AG09319 (cell line): ENCODE results near the gene EML6.

Source experiments
- DNase-seq: peaks from one replicate; pipeline ENCODE4 v3.0.0-alpha.2; 2010; ENCODE audit warnings: low read depth; ENCODE audit errors: extremely low read depth
- CTCF ChIP-seq: IDR thresholded peaks from 2 replicates; pipeline ENCODE4 v1.5.1; 2011; ENCODE audit warnings: low read depth, mild to moderate bottlenecking, inconsistent platforms, low read length, moderate library complexity

Gene EML6

GRCh38 chr2:54912305-54912704 is 188.8 kb downstream of the EML6 start:
- no peak for TF ChIP-seq CTCF

GRCh38 chr2:54912893-54913292 is 189.4 kb downstream of the EML6 start:
- no peak for TF ChIP-seq CTCF
- no peak for DNase-seq

More at GRCh38 chr2:54912305-54912704, 188.8 kb downstream of the EML6 start:
- no peak for DNase-seq

GRCh38 chr2:54914637-54915036 is 191.2 kb downstream of the EML6 start:
- no peak for DNase-seq

GRCh38 chr2:54915101-54915500 is 191.6 kb downstream of the EML6 start:
- DNase-seq = no peak
- TF ChIP-seq CTCF = no peak

More at GRCh38 chr2:54914637-54915036, 191.2 kb downstream of the EML6 start:
- TF ChIP-seq CTCF = no peak

- DNase-seq = no peak
- no peak for TF ChIP-seq CTCF
These were observed 193.2 kb downstream of the EML6 start for GRCh38 chr2:54916637-54917036.

- TF ChIP-seq CTCF = no peak
- no peak for DNase-seq
These were observed 195.3 kb downstream of the EML6 start for GRCh38 chr2:54918647-54919280.

GRCh38 chr2:54920660-54921059 is 197.2 kb downstream of the EML6 start:
- TF ChIP-seq CTCF = no peak
- no peak for DNase-seq
